Measurements from ENCODE around the gene BPIFB2. TPM values are rescaled to one million over a fixed set of nuclear protein-coding genes. Genes with fewer than 3 reads are reported as not detected.
"Not testable (repeated sequence)": the region's sequence is repeated elsewhere in the genome, so short reads cannot be mapped to it uniquely, and the experiment has no call there.

BPIFB2 gene
- total RNA-seq, 4 donors from 2014 or later: 0.13 to 138 (median 0.15) TPM; not detected in 1

DNA sequence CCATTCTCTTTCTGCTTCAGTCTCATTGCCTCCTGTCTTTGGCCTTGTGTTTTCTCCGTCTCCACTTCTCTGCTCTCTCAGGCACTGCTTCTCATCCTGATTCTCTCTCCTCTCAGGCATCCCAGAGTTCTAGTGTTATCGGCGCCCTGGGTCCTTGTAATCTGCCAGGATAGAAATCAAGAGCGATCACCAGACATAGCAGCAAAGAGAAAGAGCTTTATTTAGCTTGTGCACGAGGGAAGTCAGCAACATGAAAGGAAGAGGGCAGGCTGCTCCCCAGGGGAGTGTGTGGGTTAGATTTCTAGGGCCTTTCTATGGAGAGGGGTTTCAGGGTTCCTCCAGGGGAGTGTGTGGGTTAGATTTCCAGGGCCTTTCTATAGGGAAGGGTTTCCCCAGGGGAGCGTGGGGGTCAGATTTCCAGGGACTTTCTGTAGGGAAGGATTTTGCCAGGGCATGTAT, 35.8 kb upstream of the BPIFB2 start:
- H3K4me3 ChIP-seq: no peak overlapping the region
- ATAC-seq: no peak
- no peaks in the 10 kb centered on the region for H3K36me3 ChIP-seq
- 50 to 52% methylated on average over 1 to 3 of the region's 6 CpGs for WGBS, 2 donors (ENCODE audit: low coverage in 1 of 2)
- no peak for TF ChIP-seq POLR2A (IDR thresholded peaks at IDR 0.05)
- TF ChIP-seq EP300 (IDR thresholded peaks at IDR 0.05): no peak
- no peak for TF ChIP-seq POLR2AphosphoS5 (IDR thresholded peaks at IDR 0.05)
- TF ChIP-seq, protein P1, sequence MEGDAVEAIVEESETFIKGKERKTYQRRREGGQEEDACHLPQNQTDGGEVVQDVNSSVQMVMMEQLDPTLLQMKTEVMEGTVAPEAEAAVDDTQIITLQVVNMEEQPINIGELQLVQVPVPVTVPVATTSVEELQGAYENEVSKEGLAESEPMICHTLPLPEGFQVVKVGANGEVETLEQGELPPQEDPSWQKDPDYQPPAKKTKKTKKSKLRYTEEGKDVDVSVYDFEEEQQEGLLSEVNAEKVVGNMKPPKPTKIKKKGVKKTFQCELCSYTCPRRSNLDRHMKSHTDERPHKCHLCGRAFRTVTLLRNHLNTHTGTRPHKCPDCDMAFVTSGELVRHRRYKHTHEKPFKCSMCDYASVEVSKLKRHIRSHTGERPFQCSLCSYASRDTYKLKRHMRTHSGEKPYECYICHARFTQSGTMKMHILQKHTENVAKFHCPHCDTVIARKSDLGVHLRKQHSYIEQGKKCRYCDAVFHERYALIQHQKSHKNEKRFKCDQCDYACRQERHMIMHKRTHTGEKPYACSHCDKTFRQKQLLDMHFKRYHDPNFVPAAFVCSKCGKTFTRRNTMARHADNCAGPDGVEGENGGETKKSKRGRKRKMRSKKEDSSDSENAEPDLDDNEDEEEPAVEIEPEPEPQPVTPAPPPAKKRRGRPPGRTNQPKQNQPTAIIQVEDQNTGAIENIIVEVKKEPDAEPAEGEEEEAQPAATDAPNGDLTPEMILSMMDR (IDR thresholded peaks at IDR 0.05): no peak
- H3K4me1 ChIP-seq: no peaks in the 10 kb centered on the region
- H3K27me3 ChIP-seq: peaks cover 7% of the 10 kb centered on the region
- no peak overlapping the region for H3K27ac ChIP-seq
- H3K9me3 ChIP-seq: no peaks in the 10 kb centered on the region

- Histone ChIP-seq H3K36me3 (no peaks in the 10 kb centered on the region), H3K27ac (no peak overlapping the region), H3K9me3 (no peaks in the 10 kb centered on the region), H3K4me3 (no peak overlapping the region), H3K27me3 (peaks cover 2% of the 10 kb centered on the region), H3K4me1 (no peaks in the 10 kb centered on the region)
- WGBS, 2 donors (ENCODE audit: low coverage in 1 of 2): 58 to 80% methylated on average over 2 to 5 of the region's 13 CpGs
- TF ChIP-seq POLR2AphosphoS5 (IDR thresholded peaks at IDR 0.05) (no peak), EP300 (IDR thresholded peaks at IDR 0.05) (no peak), POLR2A (IDR thresholded peaks at IDR 0.05) (no peak)
- TF ChIP-seq, protein P1 (IDR thresholded peaks at IDR 0.05): no peak
- no peak for ATAC-seq
Measured at GRCh38 chr20:32972181-32973076, 35.1 kb upstream of the BPIFB2 start.

DNA sequence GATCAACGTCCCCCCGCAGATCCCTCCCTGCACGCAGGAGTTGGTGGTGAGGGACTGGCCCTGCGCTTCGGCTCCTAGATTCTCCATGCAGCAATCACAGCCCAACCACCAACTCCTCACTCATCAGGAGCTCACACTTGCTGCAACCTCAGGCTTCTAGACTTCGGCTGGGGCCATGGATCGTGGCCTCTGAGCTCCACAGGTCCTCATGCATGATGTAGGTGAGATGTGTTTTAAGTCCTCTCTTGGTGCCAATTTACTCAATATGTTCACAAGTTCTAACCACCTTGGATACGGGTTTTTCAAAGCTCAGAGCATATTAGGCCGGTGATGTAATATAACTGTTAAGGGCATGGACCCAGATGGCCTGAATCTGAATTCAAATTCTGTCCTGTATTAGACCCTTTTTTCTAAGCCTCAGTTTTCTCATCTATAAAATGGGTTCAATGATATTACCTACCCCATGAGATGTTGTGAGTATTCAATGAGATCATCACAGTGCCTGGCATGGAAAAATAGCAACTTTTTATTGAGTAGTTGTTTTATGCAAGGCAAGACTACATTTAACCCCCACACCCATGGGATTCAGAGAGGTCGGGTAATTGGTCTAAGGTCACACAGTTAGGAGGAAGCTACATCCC, 34.3 kb upstream of the BPIFB2 start:
- H3K9me3 ChIP-seq: no peaks in the 10 kb centered on the region
- 82 to 87% methylated on average over 2 to 4 of the region's 10 CpGs for WGBS, 2 donors (ENCODE audit: low coverage in 1 of 2)

DNA sequence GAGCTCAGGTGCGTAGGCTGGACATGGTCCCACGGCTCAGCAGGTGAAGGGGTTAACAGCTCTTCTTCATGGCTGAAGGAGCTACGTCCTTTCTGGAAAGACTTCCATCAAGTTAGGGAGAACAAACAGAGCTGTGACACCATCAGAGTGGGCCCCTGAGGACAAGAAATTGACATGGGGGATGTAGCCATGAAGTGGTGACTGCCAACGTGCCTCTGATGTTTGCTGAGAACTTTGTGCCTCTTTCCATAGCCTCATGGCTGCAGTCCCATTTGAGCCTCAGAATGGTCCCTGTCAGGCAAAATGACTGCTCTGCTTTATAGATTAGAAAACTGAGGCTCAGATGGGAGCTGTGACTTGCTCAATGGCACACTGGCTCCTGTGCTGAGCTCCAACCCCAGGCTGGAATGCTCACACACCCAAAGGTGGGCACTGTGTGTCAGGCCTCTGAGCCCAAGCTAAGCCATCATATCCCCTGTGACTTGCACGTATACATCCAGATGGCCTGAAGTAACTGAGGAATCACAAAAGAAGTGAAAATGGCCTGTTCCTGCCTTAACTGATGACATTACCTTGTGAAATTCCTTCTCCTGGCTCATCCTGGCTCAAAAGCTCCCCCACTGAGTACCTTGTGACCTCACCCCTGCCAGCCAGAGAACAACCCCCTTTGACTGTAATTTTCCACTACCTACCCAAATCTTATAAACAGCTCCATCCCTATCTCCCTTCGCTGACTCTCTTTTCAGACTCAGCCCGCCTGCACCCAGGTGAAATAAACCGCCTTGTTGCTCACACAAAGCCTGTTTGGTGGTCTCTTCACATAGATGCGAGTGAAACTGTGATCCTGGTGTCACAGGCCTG, 33.1 kb upstream of the BPIFB2 start:
- not testable (repeated sequence) for H3K4me1 ChIP-seq, H3K27me3 ChIP-seq, H3K9me3 ChIP-seq, ATAC-seq, H3K4me3 ChIP-seq, H3K36me3 ChIP-seq, H3K27ac ChIP-seq
- WGBS, 2 donors (ENCODE audit: low coverage in 1 of 2): 76% methylated on average over 8 of the region's 9 CpGs; no CpG with 5 or more reads in 1 of the 2 donors

More for the DNA sequence above, 34.3 kb upstream of the BPIFB2 start:
- Histone ChIP-seq H3K27ac (no peak overlapping the region), H3K36me3 (no peaks in the 10 kb centered on the region), H3K4me1 (no peaks in the 10 kb centered on the region), H3K27me3 (no peaks in the 10 kb centered on the region), H3K4me3 (no peak overlapping the region)
- no peak for ATAC-seq
- TF ChIP-seq, protein P1 (IDR thresholded peaks at IDR 0.05): no peak
- TF ChIP-seq POLR2A (IDR thresholded peaks at IDR 0.05): no peak
- TF ChIP-seq POLR2AphosphoS5 (IDR thresholded peaks at IDR 0.05): no peak
- no peak for TF ChIP-seq EP300 (IDR thresholded peaks at IDR 0.05)

GRCh38 chr20:32975121-32975520, 32.4 kb upstream of the BPIFB2 start:
- not testable (repeated sequence) for H3K27ac ChIP-seq, H3K4me3 ChIP-seq, H3K36me3 ChIP-seq, H3K4me1 ChIP-seq, H3K27me3 ChIP-seq, ATAC-seq, H3K9me3 ChIP-seq
- WGBS, 2 donors (ENCODE audit: low coverage in 1 of 2): 43 to 68% methylated on average over 4 of the region's 4 CpGs
